T-helper 17 cell (primary cell): ENCODE data around the gene DOK5. TPM values are rescaled to one million over a fixed set of nuclear protein-coding genes. Genes with fewer than 3 reads are reported as not detected.

Experiments
- ATAC-seq: fragments of 150-1000 bp; cut with Tn5 transposase; 2 replicates; pipeline ENCODE4 v1.10.0; 2021; ENCODE audit warnings: mild to moderate bottlenecking, moderate library complexity
- DNase-seq, 3 donors: peaks; one replicate each; pipeline versions ENCODE4 v3.0.0 to v3.0.0-alpha.2; 2020 to 2021
- H3K9me3 ChIP-seq: one replicate; pipeline ENCODE4 v1.7.0; 2013; ENCODE audit warnings: low read length, mild to moderate bottlenecking; ENCODE audit not compliant: control insufficient read depth, poor library complexity, severe bottlenecking
- H3K27ac Mint-ChIP-seq: one replicate; pipeline ENCODE4 v1.8.0; 2022; ENCODE audit warnings: mild to moderate bottlenecking, moderate library complexity, mixed read lengths
- H3K27me3 Mint-ChIP-seq: one replicate; pipeline ENCODE4 v1.8.0; 2022; ENCODE audit warnings: mixed read lengths
- H3K36me3 Mint-ChIP-seq: one replicate; pipeline ENCODE4 v1.8.0; 2022; ENCODE audit warnings: low read depth, mixed read lengths
- H3K4me1 Mint-ChIP-seq: one replicate; pipeline ENCODE4 v1.8.0; 2022; ENCODE audit warnings: mild to moderate bottlenecking, mixed read lengths
- H3K4me3 Mint-ChIP-seq: one replicate; pipeline ENCODE4 v1.8.0; 2022; ENCODE audit warnings: mild to moderate bottlenecking, moderate library complexity, mixed read lengths
- total RNA-seq, 4 donors: library from RNA in 2 of 4; stranded (reverse) in 2 of 4; gene quantifications; one replicate each; pipeline ENCODE4 v1.2.3 and lab custom pipeline; 2022 to 2026

Gene DOK5
- total RNA-seq, 2 donors from 2014 or later: not detected

DNA sequence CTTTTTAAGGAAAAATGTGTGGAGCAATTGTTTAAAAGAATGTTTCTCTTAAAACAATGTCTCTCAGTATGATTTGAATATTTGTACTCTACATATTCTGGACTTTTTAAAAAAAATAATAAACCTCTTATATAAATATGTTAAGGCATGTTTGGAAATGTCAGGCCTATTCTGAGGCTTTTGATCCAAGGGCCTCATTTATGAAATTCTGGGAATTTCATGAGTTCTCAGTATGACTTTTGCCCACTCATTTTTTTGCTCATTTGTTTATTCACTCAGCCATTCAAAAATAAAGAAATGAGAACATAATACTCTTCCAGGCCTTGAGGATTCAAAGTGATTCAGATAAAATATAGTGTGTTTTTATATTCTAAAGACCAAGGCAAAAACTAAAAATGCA is 60.4 kb downstream of the DOK5 start:
- no peaks in the 10 kb centered on the region for H3K4me1 Mint-ChIP-seq

GRCh38 chr20:54539521-54540046 is 64.2 kb downstream of the DOK5 start:
- ATAC-seq: no peak
- no peaks in the 10 kb centered on the region for H3K36me3 Mint-ChIP-seq

More for the DNA sequence above, 60.4 kb downstream of the DOK5 start:
- ATAC-seq (no peak), DNase-seq (no peak)
- Mint-ChIP-seq H3K4me3 (no peak overlapping the region), H3K27me3 (peaks cover under 1% of the 10 kb centered on the region), H3K36me3 (no peaks in the 10 kb centered on the region), H3K27ac (no peak overlapping the region)
- no peaks in the 10 kb centered on the region for H3K9me3 ChIP-seq

GRCh38 chr20:54543369-54543768 is 68.0 kb downstream of the DOK5 start:
- H3K4me1 Mint-ChIP-seq: no peaks in the 10 kb centered on the region

More at GRCh38 chr20:54539521-54540046, 64.2 kb downstream of the DOK5 start:
- no peaks in the 10 kb centered on the region for H3K4me1 Mint-ChIP-seq
- DNase-seq: no peak
- no peaks in the 10 kb centered on the region for H3K27me3 Mint-ChIP-seq
- no peak overlapping the region for H3K4me3 Mint-ChIP-seq
- no peaks in the 10 kb centered on the region for H3K9me3 ChIP-seq
- no peak overlapping the region for H3K27ac Mint-ChIP-seq

GRCh38 chr20:54545676-54546358 is 70.4 kb downstream of the DOK5 start:
- H3K27me3 Mint-ChIP-seq: no peaks in the 10 kb centered on the region
- H3K9me3 ChIP-seq: no peaks in the 10 kb centered on the region
- H3K36me3 Mint-ChIP-seq: no peaks in the 10 kb centered on the region
- H3K4me1 Mint-ChIP-seq: no peaks in the 10 kb centered on the region
- H3K4me3 Mint-ChIP-seq: no peak overlapping the region
- ATAC-seq (no peak), DNase-seq (no peak)
- no peak overlapping the region for H3K27ac Mint-ChIP-seq

More at GRCh38 chr20:54543369-54543768, 68.0 kb downstream of the DOK5 start:
- ATAC-seq (no peak), DNase-seq (no peak)
- H3K9me3 ChIP-seq: no peaks in the 10 kb centered on the region
- no peaks in the 10 kb centered on the region for H3K27me3 Mint-ChIP-seq
- H3K36me3 Mint-ChIP-seq: no peaks in the 10 kb centered on the region
- no peak overlapping the region for H3K27ac Mint-ChIP-seq
- no peak overlapping the region for H3K4me3 Mint-ChIP-seq

DNA sequence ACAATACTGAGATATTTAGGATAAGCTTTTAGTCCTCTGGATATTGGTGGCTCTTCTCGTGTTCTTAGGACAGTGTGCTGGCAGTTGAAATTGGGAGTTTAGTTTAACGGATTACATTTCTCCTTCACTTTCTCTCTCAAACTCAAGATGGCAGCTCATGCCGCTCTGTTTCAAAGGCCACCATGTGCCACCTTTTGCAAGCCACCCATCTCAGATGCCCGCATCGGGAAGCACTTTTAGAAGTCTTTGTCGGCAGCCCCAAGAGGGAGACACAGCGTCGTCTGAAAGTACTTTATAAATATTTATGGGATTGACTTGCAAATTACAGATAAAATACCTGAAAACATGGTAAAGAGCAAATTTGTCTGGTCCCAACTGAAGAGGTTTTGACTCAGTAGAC is 73.5 kb downstream of the DOK5 start:
- H3K4me3 Mint-ChIP-seq: no peak overlapping the region
- no peaks in the 10 kb centered on the region for H3K4me1 Mint-ChIP-seq
- H3K27me3 Mint-ChIP-seq: no peaks in the 10 kb centered on the region
- H3K27ac Mint-ChIP-seq: no peak overlapping the region
- DNase-seq (no peak), ATAC-seq (no peak)
- no peaks in the 10 kb centered on the region for H3K36me3 Mint-ChIP-seq
- no peaks in the 10 kb centered on the region for H3K9me3 ChIP-seq

DNA sequence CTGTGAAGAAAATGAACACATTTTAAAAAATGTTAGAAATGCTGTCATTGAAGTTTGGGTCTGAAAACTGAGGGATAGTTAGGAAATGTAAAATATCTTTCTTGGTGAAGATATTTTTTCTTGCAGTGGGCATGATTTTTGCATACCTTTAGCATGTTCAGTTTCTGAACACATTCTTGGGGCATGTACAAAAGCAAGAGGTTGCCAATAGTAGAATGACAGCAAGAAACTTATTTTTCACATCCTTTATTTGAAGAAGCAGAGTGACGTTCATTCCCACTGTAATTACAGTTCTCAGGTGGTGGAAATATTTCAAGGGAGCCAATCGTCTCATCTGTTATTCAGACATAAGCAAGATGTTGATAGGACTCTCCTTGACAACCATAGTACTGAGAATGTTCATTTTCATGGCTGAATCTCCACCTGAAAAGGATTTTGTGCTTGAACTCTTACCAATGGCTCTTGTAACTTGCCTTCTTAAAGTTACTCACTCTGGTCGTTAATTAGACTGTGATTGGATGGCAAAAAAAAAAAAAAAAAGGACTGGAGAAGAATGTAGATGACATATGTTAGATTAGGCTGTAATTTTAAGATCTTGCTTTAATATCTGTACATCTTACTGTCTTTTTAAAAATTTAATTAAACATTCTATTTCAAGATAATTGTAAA is 74.4 kb downstream of the DOK5 start:
- no peak for DNase-seq
- Mint-ChIP-seq H3K27me3 (no peaks in the 10 kb centered on the region), H3K36me3 (no peaks in the 10 kb centered on the region), H3K27ac (no peak overlapping the region), H3K4me1 (no peaks in the 10 kb centered on the region), H3K4me3 (no peak overlapping the region)
- H3K9me3 ChIP-seq: no peaks in the 10 kb centered on the region
- no peak for ATAC-seq

DNA sequence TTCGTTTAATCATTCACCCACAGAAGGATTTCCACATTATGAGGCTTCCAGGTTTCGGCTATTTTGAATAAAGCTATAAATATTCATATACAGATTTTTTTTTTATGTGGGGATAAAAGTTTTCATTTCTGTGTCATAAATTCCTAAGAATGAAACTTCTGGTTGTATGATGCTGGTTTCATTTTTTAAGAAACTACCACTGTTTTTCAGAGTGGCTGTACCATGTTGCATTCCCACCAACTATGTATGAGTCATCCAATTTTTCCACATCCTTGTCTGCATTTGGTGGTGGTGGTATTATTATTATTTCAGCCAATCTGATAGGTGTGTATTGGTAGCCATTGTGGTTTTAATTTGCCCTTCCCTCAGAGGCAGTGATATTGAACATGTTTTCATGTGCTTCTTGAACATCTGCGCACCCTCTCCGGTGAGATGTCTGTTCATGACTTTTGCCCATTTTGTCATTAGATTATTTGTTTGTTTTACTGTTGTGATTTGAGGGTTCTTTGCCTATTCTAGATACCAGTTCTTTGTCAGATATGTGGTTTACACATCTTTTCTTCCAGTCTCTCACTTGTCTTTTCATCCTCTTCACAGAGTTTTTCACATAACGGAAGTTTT is 75.5 kb downstream of the DOK5 start:
- H3K4me1 Mint-ChIP-seq: no peaks in the 10 kb centered on the region
- no peak overlapping the region for H3K4me3 Mint-ChIP-seq
- H3K27ac Mint-ChIP-seq: no peak overlapping the region
- no peaks in the 10 kb centered on the region for H3K9me3 ChIP-seq
- ATAC-seq: no peak
- DNase-seq: no peak
- peaks cover 9% of the 10 kb centered on the region for H3K27me3 Mint-ChIP-seq
- no peaks in the 10 kb centered on the region for H3K36me3 Mint-ChIP-seq

GRCh38 chr20:54554006-54554405 is 78.6 kb downstream of the DOK5 start:
- no peaks in the 10 kb centered on the region for H3K9me3 ChIP-seq
- Mint-ChIP-seq H3K4me3 (no peak overlapping the region), H3K27ac (no peak overlapping the region), H3K27me3 (peaks cover 9% of the 10 kb centered on the region), H3K36me3 (no peaks in the 10 kb centered on the region), H3K4me1 (no peaks in the 10 kb centered on the region)
- ATAC-seq (no peak), DNase-seq (no peak)

DNA sequence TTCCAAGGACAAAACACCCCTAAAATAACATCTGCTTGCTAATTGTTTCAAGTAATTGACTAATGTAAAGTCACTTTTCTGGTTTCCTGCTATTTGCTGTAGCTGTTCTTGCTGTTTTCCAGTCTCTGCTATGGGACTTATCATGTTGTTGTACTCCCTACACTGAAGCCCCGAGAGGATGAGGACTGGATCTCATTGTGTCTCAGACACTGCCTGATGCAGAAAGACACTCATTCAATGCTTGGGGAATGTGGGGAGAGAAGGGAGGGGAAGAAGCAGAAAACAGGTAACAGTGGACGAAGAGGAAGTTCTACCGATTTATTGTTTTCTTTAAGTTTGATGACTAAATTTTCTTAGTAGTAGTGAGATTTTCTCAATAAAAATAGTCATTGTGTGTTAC is 79.8 kb downstream of the DOK5 start:
- Mint-ChIP-seq H3K27ac (no peak overlapping the region), H3K4me1 (no peaks in the 10 kb centered on the region), H3K27me3 (peaks cover 9% of the 10 kb centered on the region), H3K4me3 (no peak overlapping the region), H3K36me3 (no peaks in the 10 kb centered on the region)
- no peaks in the 10 kb centered on the region for H3K9me3 ChIP-seq
- DNase-seq: no peak
- no peak for ATAC-seq

GRCh38 chr20:54556406-54556805 is 81.0 kb downstream of the DOK5 start:
- ATAC-seq (no peak), DNase-seq (no peak)
- no peaks in the 10 kb centered on the region for H3K9me3 ChIP-seq
- Mint-ChIP-seq H3K27me3 (peaks cover 9% of the 10 kb centered on the region), H3K4me1 (no peaks in the 10 kb centered on the region), H3K36me3 (no peaks in the 10 kb centered on the region), H3K27ac (no peak overlapping the region), H3K4me3 (no peak overlapping the region)

- peaks cover 9% of the 10 kb centered on the region for H3K27me3 Mint-ChIP-seq
- H3K4me3 Mint-ChIP-seq: no peak overlapping the region
- H3K9me3 ChIP-seq: no peaks in the 10 kb centered on the region
- ATAC-seq: no peak
- no peak for DNase-seq
- H3K4me1 Mint-ChIP-seq: no peaks in the 10 kb centered on the region
- H3K27ac Mint-ChIP-seq: no peak overlapping the region
- no peaks in the 10 kb centered on the region for H3K36me3 Mint-ChIP-seq
These were observed 82.6 kb downstream of the DOK5 start for GRCh38 chr20:54557806-54558590.

GRCh38 chr20:54559890-54560289 is 84.5 kb downstream of the DOK5 start:
- Mint-ChIP-seq H3K4me1 (no peaks in the 10 kb centered on the region), H3K4me3 (no peak overlapping the region), H3K36me3 (no peaks in the 10 kb centered on the region), H3K27ac (no peak overlapping the region), H3K27me3 (peaks cover 9% of the 10 kb centered on the region)
- DNase-seq (no peak), ATAC-seq (no peak)
- H3K9me3 ChIP-seq: no peaks in the 10 kb centered on the region

DNA sequence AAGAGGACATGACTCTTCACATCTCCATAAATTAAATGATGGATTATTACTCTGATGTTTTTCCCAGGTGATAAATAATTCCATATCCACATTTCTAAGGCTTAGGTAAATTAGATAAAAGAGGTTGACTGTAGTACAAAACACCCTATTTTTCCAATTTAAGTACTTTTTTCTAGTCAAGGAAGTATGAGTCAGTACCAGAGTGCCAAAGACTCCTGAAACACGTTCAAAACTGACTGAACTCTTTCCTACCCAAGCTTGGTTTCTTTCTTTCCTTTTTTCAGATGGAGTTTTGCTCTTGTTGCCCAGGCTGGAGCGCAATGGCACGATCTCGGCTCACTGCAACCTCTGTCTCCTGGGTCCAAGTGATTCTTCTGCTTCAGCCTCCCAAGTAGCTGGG is 85.0 kb downstream of the DOK5 start:
- no peaks in the 10 kb centered on the region for H3K4me1 Mint-ChIP-seq
- no peak overlapping the region for H3K27ac Mint-ChIP-seq
- no peaks in the 10 kb centered on the region for H3K9me3 ChIP-seq
- H3K36me3 Mint-ChIP-seq: no peaks in the 10 kb centered on the region
- H3K27me3 Mint-ChIP-seq: peaks cover 5% of the 10 kb centered on the region
- DNase-seq: no peak
- no peak overlapping the region for H3K4me3 Mint-ChIP-seq
- ATAC-seq: no peak
